ENCODE measurements around the gene SLC44A4.
"Not testable (repeated sequence)": the region's sequence is repeated elsewhere in the genome, so short reads cannot be mapped to it uniquely, and the experiment has no call there.

Gene SLC44A4

DNA sequence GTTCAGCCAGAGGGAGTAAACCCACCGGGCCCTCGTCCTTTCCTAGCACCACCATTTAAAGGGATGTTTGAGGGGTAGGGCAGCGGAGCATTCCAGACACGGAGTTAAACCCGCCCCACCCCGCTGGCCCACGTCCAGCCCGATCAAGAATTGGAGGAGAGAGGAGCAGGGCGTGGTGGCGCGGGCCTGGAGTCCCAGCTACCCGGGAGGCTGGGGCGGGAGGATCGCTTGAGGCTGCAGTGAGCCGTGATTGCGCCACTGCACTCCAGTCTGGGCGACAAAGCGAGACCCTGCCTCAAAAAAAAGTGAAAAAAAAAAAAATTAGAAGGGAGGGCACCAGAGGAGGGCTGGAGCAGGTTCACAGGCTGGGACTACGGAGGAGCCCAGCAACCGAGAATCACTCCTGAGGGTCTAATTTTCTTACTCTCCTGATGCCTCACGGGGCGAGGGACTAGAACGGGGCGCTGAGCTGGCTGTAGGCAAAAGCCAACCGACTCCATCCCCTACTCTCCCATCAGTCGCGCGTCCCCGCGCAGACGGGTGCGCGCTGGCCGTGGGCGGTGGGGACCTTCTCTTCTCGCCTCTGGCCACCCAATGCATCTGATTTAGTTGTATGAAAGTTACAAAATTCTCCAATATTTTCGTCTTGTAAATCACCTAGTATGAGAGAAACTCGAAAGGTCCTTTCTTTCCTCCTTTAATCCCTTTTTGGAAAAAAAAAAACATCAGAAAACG is 57.3 kb downstream of the SLC44A4 start:
- peak; percentile 74 for ATAC-seq
- TF ChIP-seq CSDC2 (CRISPR knock-in tag; IDR thresholded peaks at IDR 0.05) (no peak), RARB (CRISPR knock-in tag; IDR thresholded peaks at IDR 0.05) (no peak), ISL1 (CRISPR knock-in tag; IDR thresholded peaks at IDR 0.05) (no peak), OSR1 (CRISPR knock-in tag; IDR thresholded peaks at IDR 0.05) (no peak), ESRRG (CRISPR knock-in tag; IDR thresholded peaks at IDR 0.05) (no peak), ZNF70 (CRISPR knock-in tag; IDR thresholded peaks at IDR 0.05) (no peak), ZFP30 (CRISPR knock-in tag; IDR thresholded peaks at IDR 0.05) (no peak), ZC3H10 (CRISPR knock-in tag; IDR thresholded peaks at IDR 0.05) (no peak), GLIS3 (CRISPR knock-in tag; IDR thresholded peaks at IDR 0.05) (no peak), ZNF565 (CRISPR knock-in tag; conservative IDR thresholded peaks at IDR 0.05; ENCODE audit: low read depth) (no peak), ARNTL (CRISPR knock-in tag; IDR thresholded peaks at IDR 0.05; ENCODE audit: borderline replicate concordance, low read depth) (no peak), ZNF8 (CRISPR knock-in tag; IDR thresholded peaks at IDR 0.05) (no peak), TCF4 (CRISPR knock-in tag; IDR thresholded peaks at IDR 0.05; ENCODE audit: borderline replicate concordance) (no peak), BACH2 (CRISPR knock-in tag; IDR thresholded peaks at IDR 0.05; ENCODE audit: borderline replicate concordance) (no peak), SNAI2 (CRISPR knock-in tag; IDR thresholded peaks at IDR 0.05) (no peak), ZFP3 (CRISPR knock-in tag; IDR thresholded peaks at IDR 0.05) (no peak)
- TF ChIP-seq, protein P1, sequence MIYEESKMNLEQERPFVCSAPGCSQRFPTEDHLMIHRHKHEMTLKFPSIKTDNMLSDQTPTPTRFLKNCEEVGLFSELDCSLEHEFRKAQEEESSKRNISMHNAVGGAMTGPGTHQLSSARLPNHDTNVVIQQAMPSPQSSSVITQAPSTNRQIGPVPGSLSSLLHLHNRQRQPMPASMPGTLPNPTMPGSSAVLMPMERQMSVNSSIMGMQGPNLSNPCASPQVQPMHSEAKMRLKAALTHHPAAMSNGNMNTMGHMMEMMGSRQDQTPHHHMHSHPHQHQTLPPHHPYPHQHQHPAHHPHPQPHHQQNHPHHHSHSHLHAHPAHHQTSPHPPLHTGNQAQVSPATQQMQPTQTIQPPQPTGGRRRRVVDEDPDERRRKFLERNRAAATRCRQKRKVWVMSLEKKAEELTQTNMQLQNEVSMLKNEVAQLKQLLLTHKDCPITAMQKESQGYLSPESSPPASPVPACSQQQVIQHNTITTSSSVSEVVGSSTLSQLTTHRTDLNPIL (CRISPR knock-in tag; IDR thresholded peaks at IDR 0.05; ENCODE audit: low read depth), result no peak
- TF ChIP-seq, protein P2, sequence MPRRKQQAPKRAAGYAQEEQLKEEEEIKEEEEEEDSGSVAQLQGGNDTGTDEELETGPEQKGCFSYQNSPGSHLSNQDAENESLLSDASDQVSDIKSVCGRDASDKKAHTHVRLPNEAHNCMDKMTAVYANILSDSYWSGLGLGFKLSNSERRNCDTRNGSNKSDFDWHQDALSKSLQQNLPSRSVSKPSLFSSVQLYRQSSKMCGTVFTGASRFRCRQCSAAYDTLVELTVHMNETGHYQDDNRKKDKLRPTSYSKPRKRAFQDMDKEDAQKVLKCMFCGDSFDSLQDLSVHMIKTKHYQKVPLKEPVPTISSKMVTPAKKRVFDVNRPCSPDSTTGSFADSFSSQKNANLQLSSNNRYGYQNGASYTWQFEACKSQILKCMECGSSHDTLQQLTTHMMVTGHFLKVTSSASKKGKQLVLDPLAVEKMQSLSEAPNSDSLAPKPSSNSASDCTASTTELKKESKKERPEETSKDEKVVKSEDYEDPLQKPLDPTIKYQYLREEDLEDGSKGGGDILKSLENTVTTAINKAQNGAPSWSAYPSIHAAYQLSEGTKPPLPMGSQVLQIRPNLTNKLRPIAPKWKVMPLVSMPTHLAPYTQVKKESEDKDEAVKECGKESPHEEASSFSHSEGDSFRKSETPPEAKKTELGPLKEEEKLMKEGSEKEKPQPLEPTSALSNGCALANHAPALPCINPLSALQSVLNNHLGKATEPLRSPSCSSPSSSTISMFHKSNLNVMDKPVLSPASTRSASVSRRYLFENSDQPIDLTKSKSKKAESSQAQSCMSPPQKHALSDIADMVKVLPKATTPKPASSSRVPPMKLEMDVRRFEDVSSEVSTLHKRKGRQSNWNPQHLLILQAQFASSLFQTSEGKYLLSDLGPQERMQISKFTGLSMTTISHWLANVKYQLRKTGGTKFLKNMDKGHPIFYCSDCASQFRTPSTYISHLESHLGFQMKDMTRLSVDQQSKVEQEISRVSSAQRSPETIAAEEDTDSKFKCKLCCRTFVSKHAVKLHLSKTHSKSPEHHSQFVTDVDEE (CRISPR knock-in tag; IDR thresholded peaks at IDR 0.05), result no peak
- TF ChIP-seq, protein P3, sequence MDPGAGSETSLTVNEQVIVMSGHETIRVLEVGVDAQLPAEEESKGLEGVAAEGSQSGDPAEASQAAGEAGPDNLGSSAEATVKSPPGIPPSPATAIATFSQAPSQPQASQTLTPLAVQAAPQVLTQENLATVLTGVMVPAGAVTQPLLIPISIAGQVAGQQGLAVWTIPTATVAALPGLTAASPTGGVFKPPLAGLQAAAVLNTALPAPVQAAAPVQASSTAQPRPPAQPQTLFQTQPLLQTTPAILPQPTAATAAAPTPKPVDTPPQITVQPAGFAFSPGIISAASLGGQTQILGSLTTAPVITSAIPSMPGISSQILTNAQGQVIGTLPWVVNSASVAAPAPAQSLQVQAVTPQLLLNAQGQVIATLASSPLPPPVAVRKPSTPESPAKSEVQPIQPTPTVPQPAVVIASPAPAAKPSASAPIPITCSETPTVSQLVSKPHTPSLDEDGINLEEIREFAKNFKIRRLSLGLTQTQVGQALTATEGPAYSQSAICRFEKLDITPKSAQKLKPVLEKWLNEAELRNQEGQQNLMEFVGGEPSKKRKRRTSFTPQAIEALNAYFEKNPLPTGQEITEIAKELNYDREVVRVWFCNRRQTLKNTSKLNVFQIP (CRISPR knock-in tag; IDR thresholded peaks at IDR 0.05; ENCODE audit: borderline replicate concordance, low read depth), result no peak
- TF ChIP-seq, protein P4, sequence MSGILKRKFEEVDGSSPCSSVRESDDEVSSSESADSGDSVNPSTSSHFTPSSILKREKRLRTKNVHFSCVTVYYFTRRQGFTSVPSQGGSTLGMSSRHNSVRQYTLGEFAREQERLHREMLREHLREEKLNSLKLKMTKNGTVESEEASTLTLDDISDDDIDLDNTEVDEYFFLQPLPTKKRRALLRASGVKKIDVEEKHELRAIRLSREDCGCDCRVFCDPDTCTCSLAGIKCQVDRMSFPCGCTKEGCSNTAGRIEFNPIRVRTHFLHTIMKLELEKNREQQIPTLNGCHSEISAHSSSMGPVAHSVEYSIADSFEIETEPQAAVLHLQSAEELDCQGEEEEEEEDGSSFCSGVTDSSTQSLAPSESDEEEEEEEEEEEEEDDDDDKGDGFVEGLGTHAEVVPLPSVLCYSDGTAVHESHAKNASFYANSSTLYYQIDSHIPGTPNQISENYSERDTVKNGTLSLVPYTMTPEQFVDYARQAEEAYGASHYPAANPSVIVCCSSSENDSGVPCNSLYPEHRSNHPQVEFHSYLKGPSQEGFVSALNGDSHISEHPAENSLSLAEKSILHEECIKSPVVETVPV (CRISPR knock-in tag; IDR thresholded peaks at IDR 0.05), result no peak

DNA sequence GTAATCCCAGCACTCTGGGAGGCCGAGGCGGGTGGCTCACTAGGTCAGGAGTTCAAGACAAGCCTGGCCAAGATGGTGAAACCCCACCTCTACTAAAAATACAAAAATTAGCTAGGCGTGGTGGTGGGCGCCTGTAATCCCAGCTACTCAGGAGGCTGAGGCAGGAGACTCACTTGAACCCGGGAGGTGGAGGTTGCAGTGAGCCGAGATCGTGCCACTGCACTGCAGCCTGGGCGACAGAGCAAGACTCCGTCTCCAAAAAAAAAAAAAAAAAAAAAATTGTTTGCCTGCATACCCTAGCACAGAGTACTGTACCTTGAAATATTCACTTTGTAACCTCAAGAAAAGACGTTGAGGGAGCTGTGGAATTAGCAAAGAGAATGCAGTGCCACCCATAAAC is 58.4 kb downstream of the SLC44A4 start:
- ATAC-seq, result not testable (repeated sequence)

DNA sequence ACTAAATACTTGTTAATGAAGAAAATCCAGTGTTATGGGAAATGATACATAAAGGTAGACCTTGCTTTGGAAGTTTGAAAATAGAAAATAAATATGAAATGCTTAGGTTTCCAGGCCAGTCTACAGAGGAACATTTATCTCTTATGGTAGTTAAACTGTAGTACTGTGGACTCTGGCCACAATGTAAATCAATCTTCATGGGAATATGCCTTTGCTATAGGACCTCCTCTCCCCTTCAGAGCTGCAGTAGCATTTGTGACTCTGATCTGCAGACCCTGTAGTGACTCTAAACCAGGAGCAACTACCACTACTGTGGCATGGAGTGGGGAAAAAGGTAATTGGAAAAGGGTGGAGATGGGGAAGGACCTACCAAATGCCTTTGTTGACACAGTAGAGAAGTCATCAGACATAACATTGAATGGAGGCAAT is 58.9 kb downstream of the SLC44A4 start:
- ATAC-seq, result no peak
- TF ChIP-seq ZNF8 (CRISPR knock-in tag; IDR thresholded peaks at IDR 0.05) (no peak), ZFP3 (CRISPR knock-in tag; IDR thresholded peaks at IDR 0.05) (no peak), SNAI2 (CRISPR knock-in tag; IDR thresholded peaks at IDR 0.05) (no peak), RARB (CRISPR knock-in tag; IDR thresholded peaks at IDR 0.05) (no peak), PPARA (CRISPR knock-in tag; IDR thresholded peaks at IDR 0.05; ENCODE audit: borderline replicate concordance) (no peak)
- TF ChIP-seq, protein P1 (CRISPR knock-in tag; IDR thresholded peaks at IDR 0.05; ENCODE audit: low read depth), result no peak
- TF ChIP-seq, protein P2 (CRISPR knock-in tag; IDR thresholded peaks at IDR 0.05), result no peak
- TF ChIP-seq, protein P5, sequence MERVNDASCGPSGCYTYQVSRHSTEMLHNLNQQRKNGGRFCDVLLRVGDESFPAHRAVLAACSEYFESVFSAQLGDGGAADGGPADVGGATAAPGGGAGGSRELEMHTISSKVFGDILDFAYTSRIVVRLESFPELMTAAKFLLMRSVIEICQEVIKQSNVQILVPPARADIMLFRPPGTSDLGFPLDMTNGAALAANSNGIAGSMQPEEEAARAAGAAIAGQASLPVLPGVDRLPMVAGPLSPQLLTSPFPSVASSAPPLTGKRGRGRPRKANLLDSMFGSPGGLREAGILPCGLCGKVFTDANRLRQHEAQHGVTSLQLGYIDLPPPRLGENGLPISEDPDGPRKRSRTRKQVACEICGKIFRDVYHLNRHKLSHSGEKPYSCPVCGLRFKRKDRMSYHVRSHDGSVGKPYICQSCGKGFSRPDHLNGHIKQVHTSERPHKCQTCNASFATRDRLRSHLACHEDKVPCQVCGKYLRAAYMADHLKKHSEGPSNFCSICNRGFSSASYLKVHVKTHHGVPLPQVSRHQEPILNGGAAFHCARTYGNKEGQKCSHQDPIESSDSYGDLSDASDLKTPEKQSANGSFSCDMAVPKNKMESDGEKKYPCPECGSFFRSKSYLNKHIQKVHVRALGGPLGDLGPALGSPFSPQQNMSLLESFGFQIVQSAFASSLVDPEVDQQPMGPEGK (CRISPR knock-in tag; IDR thresholded peaks at IDR 0.05; ENCODE audit: borderline replicate concordance), result no peak
- TF ChIP-seq, protein P3 (CRISPR knock-in tag; IDR thresholded peaks at IDR 0.05; ENCODE audit: borderline replicate concordance, low read depth), result no peak

Measured in SK-N-SH treated with all-trans-retinoic acid at 6 μM for 48 hours (cell line).